Measurements from ENCODE around the gene CAPN10.

The CAPN10 gene

DNA sequence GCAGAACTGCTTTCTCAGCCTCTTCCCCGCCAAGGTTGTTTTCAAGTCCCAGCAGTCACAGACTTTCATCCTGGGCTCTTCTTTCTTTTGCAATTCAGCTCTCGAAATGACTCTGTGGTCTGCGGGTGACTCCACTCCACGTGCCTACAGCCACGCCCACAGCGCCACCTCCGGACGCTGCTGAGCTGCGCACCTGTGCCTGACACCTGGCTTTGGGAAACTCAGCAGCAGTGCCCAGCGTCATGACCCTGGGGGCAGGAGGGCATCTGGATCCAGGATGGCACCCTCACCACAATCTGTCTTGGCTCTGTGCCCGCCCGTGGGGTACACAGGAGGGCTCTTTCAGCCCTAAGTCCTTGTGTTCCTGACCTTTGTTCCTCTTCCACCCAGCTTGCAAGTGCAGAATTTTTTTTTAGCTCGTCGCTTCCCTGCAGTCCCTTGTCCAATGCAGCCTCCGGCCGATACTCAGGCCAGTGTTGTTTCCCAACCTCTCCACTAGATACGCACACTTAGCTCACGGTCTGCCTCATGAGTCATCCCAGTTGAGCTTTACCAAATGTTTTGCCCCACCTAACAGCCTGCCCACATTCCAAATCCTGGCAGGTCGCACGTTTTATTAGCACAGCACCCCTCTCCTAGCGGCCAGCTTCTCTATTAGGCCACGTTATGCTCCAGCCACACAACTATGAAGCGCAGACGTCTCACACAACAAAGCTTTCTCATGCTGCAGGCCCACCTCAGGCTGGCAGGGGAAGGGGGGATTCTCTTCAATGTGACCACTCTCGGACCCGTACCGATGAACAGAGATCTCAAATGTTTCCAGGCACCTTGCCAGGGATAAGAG lies 6.5 kb upstream of the CAPN10 start:
- TF ChIP-seq, protein P1, sequence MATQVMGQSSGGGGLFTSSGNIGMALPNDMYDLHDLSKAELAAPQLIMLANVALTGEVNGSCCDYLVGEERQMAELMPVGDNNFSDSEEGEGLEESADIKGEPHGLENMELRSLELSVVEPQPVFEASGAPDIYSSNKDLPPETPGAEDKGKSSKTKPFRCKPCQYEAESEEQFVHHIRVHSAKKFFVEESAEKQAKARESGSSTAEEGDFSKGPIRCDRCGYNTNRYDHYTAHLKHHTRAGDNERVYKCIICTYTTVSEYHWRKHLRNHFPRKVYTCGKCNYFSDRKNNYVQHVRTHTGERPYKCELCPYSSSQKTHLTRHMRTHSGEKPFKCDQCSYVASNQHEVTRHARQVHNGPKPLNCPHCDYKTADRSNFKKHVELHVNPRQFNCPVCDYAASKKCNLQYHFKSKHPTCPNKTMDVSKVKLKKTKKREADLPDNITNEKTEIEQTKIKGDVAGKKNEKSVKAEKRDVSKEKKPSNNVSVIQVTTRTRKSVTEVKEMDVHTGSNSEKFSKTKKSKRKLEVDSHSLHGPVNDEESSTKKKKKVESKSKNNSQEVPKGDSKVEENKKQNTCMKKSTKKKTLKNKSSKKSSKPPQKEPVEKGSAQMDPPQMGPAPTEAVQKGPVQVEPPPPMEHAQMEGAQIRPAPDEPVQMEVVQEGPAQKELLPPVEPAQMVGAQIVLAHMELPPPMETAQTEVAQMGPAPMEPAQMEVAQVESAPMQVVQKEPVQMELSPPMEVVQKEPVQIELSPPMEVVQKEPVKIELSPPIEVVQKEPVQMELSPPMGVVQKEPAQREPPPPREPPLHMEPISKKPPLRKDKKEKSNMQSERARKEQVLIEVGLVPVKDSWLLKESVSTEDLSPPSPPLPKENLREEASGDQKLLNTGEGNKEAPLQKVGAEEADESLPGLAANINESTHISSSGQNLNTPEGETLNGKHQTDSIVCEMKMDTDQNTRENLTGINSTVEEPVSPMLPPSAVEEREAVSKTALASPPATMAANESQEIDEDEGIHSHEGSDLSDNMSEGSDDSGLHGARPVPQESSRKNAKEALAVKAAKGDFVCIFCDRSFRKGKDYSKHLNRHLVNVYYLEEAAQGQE (IDR thresholded peaks at IDR 0.05; ENCODE audit: insufficient replicate concordance, low read depth): no peak
- no peak; the same call in 1 of the 2 replicates for TF ChIP-seq GABPA (IDR thresholded peaks at IDR 0.05; ENCODE audit: low read depth)
- TF ChIP-seq, protein P2, sequence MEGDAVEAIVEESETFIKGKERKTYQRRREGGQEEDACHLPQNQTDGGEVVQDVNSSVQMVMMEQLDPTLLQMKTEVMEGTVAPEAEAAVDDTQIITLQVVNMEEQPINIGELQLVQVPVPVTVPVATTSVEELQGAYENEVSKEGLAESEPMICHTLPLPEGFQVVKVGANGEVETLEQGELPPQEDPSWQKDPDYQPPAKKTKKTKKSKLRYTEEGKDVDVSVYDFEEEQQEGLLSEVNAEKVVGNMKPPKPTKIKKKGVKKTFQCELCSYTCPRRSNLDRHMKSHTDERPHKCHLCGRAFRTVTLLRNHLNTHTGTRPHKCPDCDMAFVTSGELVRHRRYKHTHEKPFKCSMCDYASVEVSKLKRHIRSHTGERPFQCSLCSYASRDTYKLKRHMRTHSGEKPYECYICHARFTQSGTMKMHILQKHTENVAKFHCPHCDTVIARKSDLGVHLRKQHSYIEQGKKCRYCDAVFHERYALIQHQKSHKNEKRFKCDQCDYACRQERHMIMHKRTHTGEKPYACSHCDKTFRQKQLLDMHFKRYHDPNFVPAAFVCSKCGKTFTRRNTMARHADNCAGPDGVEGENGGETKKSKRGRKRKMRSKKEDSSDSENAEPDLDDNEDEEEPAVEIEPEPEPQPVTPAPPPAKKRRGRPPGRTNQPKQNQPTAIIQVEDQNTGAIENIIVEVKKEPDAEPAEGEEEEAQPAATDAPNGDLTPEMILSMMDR (IDR thresholded peaks at IDR 0.05; ENCODE audit: insufficient read depth, low read length): peak; percentile 46
- no peak for TF ChIP-seq SPI1 (IDR thresholded peaks at IDR 0.05; ENCODE audit: borderline replicate concordance, low read depth)
- TF ChIP-seq POLR2AphosphoS5 (IDR thresholded peaks at IDR 0.05; ENCODE audit: low read depth): peak; percentile 81
- H3K4me3 ChIP-seq (replicated peaks; ENCODE audit: insufficient read depth, low read length): no peak overlapping the region
- peak overlapping the region; percentile 79 for H3K27ac ChIP-seq (replicated peaks)
- no peaks in the 10 kb centered on the region for H3K27me3 ChIP-seq (ENCODE audit: insufficient read depth, poor library complexity, severe bottlenecking)
- peak; percentile 92 to 95 for DNase-seq (ENCODE audit: low read depth in 1 of 2, low spot score in 1 of 2)

GRCh38 chr2:240581811-240582210 lies 4.7 kb upstream of the CAPN10 start:
- Histone ChIP-seq H3K27me3 (ENCODE audit: insufficient read depth, poor library complexity, severe bottlenecking) (no peaks in the 10 kb centered on the region), H3K27ac (replicated peaks) (no peak overlapping the region), H3K4me3 (replicated peaks; ENCODE audit: insufficient read depth, low read length) (no peak overlapping the region)
- no peak for DNase-seq (ENCODE audit: low read depth in 1 of 2, low spot score in 1 of 2)
- TF ChIP-seq GABPA (IDR thresholded peaks at IDR 0.05; ENCODE audit: low read depth) (no peak), SPI1 (IDR thresholded peaks at IDR 0.05; ENCODE audit: borderline replicate concordance, low read depth) (no peak), POLR2AphosphoS5 (IDR thresholded peaks at IDR 0.05; ENCODE audit: low read depth) (no peak)
- TF ChIP-seq, protein P2 (IDR thresholded peaks at IDR 0.05; ENCODE audit: insufficient read depth, low read length): no peak
- TF ChIP-seq, protein P1 (IDR thresholded peaks at IDR 0.05; ENCODE audit: insufficient replicate concordance, low read depth): no peak

DNA sequence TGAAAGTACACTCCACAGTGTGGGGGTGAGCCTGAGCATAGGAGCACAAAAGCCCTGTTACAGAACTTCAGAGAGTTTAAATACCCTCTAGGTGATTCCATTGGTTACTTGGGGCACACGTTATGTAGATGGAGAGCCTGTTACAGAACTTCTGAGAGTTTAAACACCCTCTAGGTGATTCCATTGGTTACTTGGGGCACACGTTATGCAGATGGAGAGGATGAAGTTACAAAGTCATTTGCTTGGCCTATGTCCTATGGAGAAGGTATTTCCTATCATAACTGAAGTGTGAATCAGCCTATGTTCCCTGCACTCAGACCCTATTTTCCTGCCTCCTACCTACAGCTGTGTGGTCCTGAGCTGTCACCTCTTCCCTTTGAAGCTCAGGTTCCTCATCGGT lies 3.8 kb upstream of the CAPN10 start:
- H3K4me3 ChIP-seq (replicated peaks; ENCODE audit: insufficient read depth, low read length): no peak overlapping the region
- H3K27me3 ChIP-seq (ENCODE audit: insufficient read depth, poor library complexity, severe bottlenecking): no peaks in the 10 kb centered on the region
- TF ChIP-seq, protein P1 (IDR thresholded peaks at IDR 0.05; ENCODE audit: insufficient replicate concordance, low read depth): no peak
- TF ChIP-seq, protein P2 (IDR thresholded peaks at IDR 0.05; ENCODE audit: insufficient read depth, low read length): no peak
- TF ChIP-seq POLR2AphosphoS5 (IDR thresholded peaks at IDR 0.05; ENCODE audit: low read depth): no peak
- no peak for TF ChIP-seq GABPA (IDR thresholded peaks at IDR 0.05; ENCODE audit: low read depth)
- TF ChIP-seq SPI1 (IDR thresholded peaks at IDR 0.05; ENCODE audit: borderline replicate concordance, low read depth): no peak
- DNase-seq (ENCODE audit: low read depth in 1 of 2, low spot score in 1 of 2): no peak
- H3K27ac ChIP-seq (replicated peaks): no peak overlapping the region

All from HL-60 (cell line).